ENCODE data around the gene SLC22A3.

DNA sequence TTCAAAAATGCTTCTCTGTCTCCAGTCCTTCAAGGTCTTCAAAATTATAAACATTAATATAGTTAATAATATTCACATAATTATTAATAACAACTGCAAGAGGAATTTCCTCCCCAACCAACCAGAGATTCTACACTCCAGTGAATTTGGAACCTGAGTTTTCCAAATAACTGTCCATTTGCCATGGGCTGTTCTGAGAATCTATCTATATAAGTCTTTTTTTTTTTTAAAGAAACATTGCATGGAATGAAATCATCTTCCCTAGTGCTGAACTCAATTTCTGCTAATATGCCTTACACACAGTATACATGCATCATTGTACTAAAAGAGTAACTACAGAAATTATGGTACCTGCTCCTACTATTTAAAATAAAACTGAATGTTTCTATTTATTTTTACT lies 113.9 kb downstream of the SLC22A3 start:
- TF ChIP-seq CTCF (IDR thresholded peaks at IDR 0.05) (no peak), POLR2A (IDR thresholded peaks at IDR 0.05) (no peak)

Measured in uterus (tissue), 2 donors.